HFF-Myc (cell line): ENCODE results near the gene FAM151A.

Experiments
- DNase-seq: peaks from one replicate; pipeline ENCODE4 v3.0.0-alpha.2; 2011; ENCODE audit warnings: low read depth; ENCODE audit errors: extremely low read depth
- H3K4me3 ChIP-seq: replicated peaks from 2 replicates; pipeline ENCODE4 v1.5.1; 2011; ENCODE audit warnings: low read depth, mild to moderate bottlenecking, control low read depth, low read length
- CTCF ChIP-seq: IDR thresholded peaks from 2 replicates; pipeline ENCODE4 v1.5.1; 2012; ENCODE audit warnings: mild to moderate bottlenecking, low read depth, low read length, control low read depth; ENCODE audit errors: missing control alignments

FAM151A gene

GRCh38 chr1:54564312-54565112 is 58.8 kb downstream of the FAM151A start:
- TF ChIP-seq CTCF, result no peak
- H3K4me3 ChIP-seq, result no peak overlapping the region
- no peak for DNase-seq

DNA sequence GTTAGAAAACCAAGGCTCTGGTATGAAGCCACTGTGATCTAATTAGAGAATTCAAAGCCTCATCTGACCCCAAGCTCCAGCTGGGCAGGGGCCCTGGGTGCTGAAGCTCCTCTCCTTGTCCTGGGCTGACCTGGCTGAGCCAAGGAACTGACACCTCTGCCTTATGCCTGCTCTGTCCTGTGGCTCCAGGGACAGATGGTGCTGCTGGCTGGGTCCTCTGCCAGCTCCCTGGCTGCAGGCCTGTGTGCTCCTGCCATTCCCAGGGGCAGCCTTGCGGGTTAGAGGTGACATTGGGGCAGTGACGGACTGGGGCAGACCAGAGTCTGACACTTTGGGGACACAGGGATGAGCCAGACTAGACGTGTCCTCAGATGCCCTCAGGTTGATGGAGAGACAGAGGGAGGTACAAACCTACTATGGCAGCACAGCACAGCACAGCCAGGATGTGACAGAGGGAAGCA is 63.5 kb downstream of the FAM151A start:
- no peak for DNase-seq
- H3K4me3 ChIP-seq, result no peak overlapping the region
- TF ChIP-seq CTCF, result no peak
